GM18867 (cell line): Measurements from ENCODE around the gene ZNF264.
"Not testable (repeated sequence)": the region's sequence is repeated elsewhere in the genome, so short reads cannot be mapped to it uniquely, and the experiment has no call there.

Experiments used
- ATAC-seq: cut with Tn5 transposase; IDR thresholded peaks from one replicate; pipeline ENCODE4 v1.9.1; 2021; ENCODE audit warnings: mild to moderate bottlenecking, moderate library complexity; ENCODE audit not compliant: unreplicated experiment

The ZNF264 gene

GRCh38 chr19:57191141-57192076 lies at the start of gene ZNF264:
Gene ZNF264 (plus strand): TSS chr19:57191500. CDS start chr19:57191914, 414 bp downstream.
- peak; percentile 95 for ATAC-seq

DNA sequence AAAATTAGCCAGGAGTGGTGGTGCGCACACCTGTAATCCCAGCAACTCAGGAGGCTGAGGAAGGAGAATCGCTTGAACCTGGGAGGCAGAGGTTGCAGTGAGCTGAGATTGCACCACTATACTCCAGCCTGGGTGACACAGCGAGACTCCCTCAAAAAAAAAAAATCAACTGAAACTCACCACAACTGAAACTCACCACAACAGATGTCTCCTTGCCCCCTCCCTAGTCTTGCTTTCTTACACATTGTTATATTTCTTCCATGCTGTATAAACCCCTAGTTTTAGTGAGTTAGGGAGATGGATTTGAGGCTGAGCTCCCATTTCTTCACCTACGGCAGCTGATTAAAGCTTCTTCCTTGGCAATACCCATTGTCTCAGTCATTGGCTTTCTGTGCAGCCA lies 49.6 kb upstream of the ZNF264 start:
- ATAC-seq = no peak

GRCh38 chr19:57152921-57153320 lies 38.4 kb upstream of the ZNF264 start:
- ATAC-seq = no peak

DNA sequence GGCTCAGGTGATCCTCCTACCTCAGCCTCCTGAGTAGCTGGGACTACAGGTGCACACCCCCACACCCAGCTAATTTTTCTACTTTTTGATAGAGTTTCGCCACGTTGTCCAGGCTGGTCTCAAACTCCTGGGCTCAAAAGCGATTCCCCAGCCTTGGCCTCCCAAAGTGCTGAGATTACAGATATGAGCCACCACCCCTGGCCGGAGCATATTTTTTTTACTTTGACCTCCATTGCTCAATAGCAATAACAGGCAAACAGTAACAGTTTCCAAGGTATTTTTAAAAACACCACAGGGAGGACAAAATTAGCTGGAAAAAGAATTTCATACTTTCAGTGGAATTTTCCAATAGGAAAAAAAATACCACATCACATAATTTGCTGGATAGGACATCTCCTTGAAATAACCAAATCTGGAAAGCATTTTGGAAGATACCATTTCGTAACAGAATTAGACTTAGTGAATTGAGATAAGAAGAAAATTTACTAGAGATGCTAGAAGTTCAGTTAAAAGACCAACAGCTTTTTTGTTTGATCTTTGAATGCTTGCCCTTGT lies 29.2 kb upstream of the ZNF264 start:
- ATAC-seq = no peak

DNA sequence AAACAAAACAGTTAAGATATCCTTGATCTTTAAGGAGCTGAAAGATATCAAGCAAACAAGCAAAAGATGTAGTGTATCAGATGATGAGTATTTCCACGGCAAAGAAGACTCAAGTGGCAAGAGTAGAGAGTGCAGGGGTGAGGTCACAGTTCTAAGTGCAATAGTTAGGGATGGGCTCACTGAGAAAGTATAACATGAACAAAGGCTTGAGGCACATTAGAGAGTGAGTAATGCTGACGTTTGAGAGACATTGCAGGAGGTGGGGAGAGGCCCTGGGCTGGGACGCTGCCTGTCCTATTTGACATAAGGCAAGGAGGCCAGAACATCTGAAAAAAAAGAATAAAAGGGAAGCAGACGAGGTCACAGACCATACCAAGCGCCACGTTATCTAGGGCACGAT lies 25.5 kb upstream of the ZNF264 start:
- ATAC-seq = no peak

- ATAC-seq = no peak
Observed at GRCh38 chr19:57167385-57167784, 23.9 kb upstream of the ZNF264 start, which contains the start of gene DUXA. Gene DUXA (minus strand): TSS chr19:57167485. CDS start chr19:57167443, 42 bp downstream.

DNA sequence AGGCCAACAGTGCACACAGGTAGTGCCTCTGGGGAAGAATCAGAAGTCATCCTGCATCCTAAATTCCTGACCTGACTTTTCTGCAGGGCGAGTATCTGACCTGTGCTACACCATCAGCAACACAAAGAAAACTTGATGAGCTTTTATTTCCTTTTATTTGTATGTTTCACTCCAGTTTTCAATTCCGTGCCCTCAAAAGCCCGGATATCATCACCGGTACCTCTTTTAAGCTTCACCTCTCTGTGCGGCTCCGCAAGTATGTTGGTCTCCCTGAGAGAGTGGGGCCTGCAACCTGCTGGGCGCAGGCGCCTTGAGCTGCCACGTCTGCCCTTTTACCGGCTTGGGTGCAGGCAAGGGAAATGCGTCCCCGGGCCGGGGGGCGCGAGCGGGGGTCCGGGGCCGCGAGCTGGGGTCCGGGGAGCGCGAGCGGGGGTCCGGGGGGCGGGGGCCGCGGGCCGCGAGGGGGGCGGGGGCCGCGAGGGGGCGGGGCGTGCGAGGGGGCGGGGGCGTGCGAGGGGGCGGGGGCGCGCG lies 19.7 kb upstream of the ZNF264 start:
- no peak for ATAC-seq

- no peak for ATAC-seq
Observed at GRCh38 chr19:57190301-57190700, 999 bp upstream of the ZNF264 start.

DNA sequence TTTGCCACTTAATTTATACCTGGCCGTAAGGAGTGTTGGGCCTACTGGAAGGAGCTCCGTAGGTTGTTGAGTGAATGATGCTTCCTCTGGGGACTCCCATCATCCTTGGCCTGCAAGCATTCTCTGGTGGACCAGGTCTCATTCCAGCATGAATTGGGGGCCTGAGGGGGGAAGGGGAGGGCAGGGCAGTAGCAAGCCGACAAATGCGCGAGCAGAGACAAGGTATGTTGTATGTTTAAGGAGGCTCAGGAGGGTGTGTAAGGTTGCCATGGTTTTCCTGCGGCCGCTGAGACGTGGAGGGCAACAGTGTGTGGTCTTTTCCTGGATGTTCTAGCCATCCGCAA lies 749 bp downstream of the ZNF264 start:
- no peak for ATAC-seq

GRCh38 chr19:57192993-57193392 lies 1.7 kb downstream of the ZNF264 start:
- ATAC-seq = no peak

DNA sequence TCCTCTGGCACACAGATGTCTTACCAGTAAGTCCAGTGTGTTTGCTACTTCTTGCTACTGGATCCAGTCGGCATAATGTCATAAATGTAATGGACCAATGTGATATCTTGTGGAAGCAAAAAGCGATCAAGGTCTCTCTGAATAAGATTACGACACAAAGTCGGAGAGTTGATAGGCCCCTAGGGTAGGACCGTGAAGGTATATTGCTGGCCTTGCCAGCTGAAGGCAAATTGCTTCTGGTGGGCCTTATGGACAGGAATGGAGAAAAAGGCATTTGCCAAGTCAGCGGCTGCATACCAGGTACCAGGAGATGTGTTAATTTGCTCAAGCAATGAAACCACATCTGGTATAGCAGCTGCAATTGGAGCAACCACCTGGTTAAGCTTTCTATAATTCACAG lies 6.6 kb downstream of the ZNF264 start:
- not testable (repeated sequence) for ATAC-seq

- ATAC-seq = no peak
Observed at GRCh38 chr19:57202160-57202559, 10.9 kb downstream of the ZNF264 start.

DNA sequence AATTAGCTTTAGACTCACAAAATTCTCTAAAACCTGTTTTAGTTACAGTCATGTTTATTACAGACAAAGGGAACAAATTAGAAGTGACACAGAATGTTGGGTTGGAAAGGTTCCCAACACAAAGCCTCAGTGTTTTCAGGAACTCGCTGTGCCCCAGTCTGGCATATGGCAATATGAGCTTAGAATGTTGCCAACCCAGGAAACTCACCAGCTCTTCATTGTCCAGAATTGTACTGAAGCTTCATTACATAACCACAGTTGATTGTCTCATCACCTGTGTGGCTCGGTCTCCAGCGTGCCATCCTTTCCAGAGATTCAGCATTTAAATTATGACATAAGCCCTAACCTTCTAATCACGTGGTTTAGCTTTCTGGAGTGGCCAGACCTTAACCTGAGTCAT lies 19.1 kb downstream of the ZNF264 start:
- ATAC-seq = no peak

GRCh38 chr19:57212109-57212508 lies 20.8 kb downstream of the ZNF264 start:
- no peak for ATAC-seq

GRCh38 chr19:57227502-57227901 lies 36.2 kb downstream of the ZNF264 start:
- no peak for ATAC-seq

DNA sequence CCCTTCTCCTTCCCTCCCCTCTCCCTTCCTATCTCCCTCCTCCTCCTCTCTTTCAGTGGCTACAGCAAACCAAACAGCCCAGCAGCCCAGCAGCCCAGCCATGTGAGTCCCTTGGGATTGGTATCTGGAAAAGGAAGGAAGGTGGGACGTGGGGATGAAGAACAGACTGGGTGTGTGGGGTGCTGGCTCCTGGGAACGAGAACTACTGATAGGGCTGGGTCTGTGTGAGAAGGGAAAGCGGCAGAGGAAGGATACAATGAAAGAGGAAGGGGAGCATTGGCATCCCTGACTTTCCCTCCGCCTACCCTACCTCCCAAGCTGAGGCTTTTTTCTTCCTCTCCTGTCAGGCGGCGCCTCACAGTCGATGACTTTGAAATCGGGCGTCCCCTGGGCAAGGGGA lies 40.4 kb downstream of the ZNF264 start:
- ATAC-seq = no peak

DNA sequence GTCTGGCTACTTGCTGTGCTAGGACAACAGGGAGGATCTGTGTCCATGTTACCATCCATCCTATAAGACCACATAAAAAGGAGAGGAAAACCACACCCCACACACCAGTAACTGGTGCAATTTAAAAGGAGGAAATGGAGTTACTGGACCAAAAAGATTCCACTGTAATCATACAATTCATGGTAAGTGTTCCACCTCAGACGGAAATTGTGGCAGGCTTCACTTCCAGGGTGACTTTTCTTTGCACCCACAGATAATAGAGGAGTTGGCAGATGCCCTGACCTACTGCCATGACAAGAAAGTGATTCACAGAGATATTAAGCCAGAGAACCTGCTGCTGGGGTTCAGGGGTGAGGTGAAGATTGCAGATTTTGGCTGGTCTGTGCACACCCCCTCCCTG lies 41.9 kb downstream of the ZNF264 start:
- ATAC-seq = no peak

DNA sequence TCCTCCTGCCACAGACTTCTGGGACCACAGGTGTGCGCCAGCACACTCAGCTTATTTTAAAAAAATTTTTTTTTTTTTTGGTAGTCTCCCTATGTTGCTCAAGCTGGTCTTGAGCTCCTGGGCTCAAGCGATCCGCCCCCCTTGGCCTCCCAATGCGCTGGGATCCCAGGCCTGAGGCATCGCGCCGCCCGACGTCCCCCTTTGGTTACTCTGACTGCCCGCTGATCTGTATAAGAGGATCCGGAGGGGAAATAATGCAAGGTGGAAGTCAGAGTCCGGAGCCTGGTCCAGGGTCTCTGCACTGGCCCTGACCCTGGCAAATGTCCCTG lies 48.6 kb downstream of the ZNF264 start:
- no peak for ATAC-seq

DNA sequence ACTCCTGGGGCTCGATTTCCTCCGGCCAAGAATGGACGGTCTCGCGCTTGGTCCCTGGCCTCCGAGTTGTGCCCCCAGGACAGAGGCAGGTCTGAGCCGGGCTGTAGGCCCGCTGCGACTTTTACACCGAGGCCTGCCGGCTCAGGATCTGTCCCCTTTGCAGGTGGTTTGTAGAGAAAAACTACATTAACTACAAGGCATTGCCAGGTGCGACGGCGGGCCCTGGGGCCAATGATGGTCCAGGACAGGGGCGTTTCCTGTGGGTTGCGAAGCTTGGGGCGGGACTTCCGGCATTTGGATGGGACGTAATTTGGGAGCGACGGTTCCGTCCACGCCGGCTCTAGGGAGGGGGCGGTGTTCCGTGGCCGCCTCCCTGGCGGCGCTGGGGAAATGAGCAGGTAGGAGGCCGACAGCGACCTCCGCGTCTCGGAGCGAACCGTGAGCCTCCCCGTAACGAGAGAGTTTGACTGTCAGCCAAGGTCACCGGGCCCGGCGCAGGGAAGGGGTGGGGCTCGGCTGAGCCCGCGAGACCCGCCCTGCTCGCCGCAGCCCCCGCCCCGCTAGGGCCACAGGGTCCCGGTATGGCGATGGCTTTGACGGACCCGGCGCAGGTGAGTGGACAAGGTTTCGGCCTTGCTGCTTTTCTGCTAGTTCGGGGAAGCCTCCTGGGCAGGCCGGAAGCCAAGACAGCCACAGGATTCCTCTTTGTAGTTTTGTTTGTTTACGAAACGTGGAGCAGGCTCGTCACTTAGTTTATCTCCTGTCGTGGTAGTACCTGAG lies 49.2 kb downstream of the ZNF264 start, which contains the start of gene ZNF805:
Gene ZNF805, plus strand, starts transcription at position 322 of the 780 bp plus-strand sequence. Its CDS starts 260 bp downstream, at position 582.
- ATAC-seq = peak; percentile 92

DNA sequence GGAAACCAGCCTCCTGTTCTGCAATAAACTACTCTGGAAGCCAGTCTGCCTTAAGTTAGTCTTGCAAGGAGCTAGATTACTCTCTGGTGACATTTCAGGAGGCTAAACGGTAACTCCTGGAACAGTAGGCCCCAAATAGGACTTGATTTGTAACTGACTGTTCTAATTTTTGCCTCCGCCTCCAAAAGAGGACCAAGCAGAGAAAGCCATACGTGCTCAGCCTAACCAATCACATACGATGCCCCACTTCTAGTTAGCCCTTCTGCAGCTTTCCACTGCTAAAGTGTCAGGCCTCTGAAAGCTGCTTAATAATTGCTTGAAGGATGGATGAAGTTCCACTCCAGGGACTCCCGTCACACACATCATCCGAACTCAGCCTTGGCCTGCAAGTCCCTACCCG lies 49.9 kb downstream of the ZNF264 start:
- no peak for ATAC-seq

DNA sequence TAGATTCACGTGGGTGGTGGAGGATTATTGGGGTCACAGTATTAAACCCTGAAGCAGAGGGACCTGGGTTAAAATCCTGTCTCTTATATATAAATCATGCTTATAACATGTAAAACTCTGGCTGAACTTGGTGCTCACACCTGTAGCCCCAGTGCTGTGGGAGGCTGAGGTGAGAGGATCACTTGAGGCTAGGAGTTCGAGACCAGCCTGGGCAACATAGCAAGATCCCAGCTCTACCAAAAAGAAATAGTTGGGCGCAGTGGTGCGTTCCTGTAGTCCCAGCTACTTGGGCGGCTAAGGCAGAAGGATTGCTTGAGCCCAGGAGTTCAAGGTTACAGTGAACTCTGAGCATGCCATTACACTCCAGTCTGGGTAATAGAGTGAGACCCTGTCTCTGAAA lies 51.5 kb downstream of the ZNF264 start:
- no peak for ATAC-seq
